ENCODE results near the gene TTC28.

TTC28 gene

GRCh38 chr22:28283068-28283654 lies 396.5 kb downstream of the TTC28 start:
- Histone ChIP-seq H3K9ac (ENCODE audit: low read length) (no peak overlapping the region), H3K27me3 (ENCODE audit: control insufficient read depth, insufficient read depth, low read length) (no peaks in the 10 kb centered on the region), H3K4me1 (ENCODE audit: control insufficient read depth, insufficient read depth, low read length) (no peaks in the 10 kb centered on the region), H3K36me3 (ENCODE audit: control insufficient read depth, insufficient read depth, low read length) (no peaks in the 10 kb centered on the region), H3K9me3 (ENCODE audit: control insufficient read depth, low read length) (no peaks in the 10 kb centered on the region), H3K4me3 (ENCODE audit: low read length) (no peak overlapping the region)

- H3K36me3 ChIP-seq (ENCODE audit: control insufficient read depth, insufficient read depth, low read length), result no peaks in the 10 kb centered on the region
- no peak overlapping the region for H3K4me3 ChIP-seq (ENCODE audit: low read length)
- H3K4me1 ChIP-seq (ENCODE audit: control insufficient read depth, insufficient read depth, low read length), result no peaks in the 10 kb centered on the region
- H3K9me3 ChIP-seq (ENCODE audit: control insufficient read depth, low read length), result no peaks in the 10 kb centered on the region
- H3K27me3 ChIP-seq (ENCODE audit: control insufficient read depth, insufficient read depth, low read length), result no peaks in the 10 kb centered on the region
- no peak overlapping the region for H3K9ac ChIP-seq (ENCODE audit: low read length)
These were observed 397.1 kb downstream of the TTC28 start for GRCh38 chr22:28282405-28283067.

- no peaks in the 10 kb centered on the region for H3K27me3 ChIP-seq (ENCODE audit: control insufficient read depth, insufficient read depth, low read length)
- H3K36me3 ChIP-seq (ENCODE audit: control insufficient read depth, insufficient read depth, low read length), result no peaks in the 10 kb centered on the region
- H3K4me3 ChIP-seq (ENCODE audit: low read length), result no peak overlapping the region
- no peak overlapping the region for H3K9ac ChIP-seq (ENCODE audit: low read length)
- no peaks in the 10 kb centered on the region for H3K9me3 ChIP-seq (ENCODE audit: control insufficient read depth, low read length)
- no peaks in the 10 kb centered on the region for H3K4me1 ChIP-seq (ENCODE audit: control insufficient read depth, insufficient read depth, low read length)
These were observed 399.8 kb downstream of the TTC28 start for GRCh38 chr22:28279888-28280287.

DNA sequence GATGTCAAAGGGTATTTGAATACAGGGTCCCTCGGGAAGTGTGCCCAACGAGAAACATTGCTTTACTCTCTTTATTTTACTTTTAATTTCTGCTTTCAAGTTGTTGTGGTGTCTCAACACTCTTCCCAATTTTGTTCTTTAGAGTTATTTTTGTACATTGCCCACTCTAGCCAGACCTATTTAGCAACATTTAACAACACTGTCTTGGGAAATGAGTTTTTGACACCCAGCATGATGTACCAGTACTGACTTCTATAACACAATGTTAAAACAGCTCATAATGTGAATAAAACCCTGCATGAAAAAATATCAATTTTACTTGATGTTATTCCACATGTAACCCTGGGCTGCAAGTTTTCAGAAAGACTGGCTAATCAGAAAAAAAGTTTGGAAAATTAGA lies 410.4 kb downstream of the TTC28 start:
- H3K27me3 ChIP-seq (ENCODE audit: control insufficient read depth, insufficient read depth, low read length), result no peaks in the 10 kb centered on the region
- H3K4me3 ChIP-seq (ENCODE audit: low read length), result no peak overlapping the region
- H3K9me3 ChIP-seq (ENCODE audit: control insufficient read depth, low read length), result no peaks in the 10 kb centered on the region
- H3K36me3 ChIP-seq (ENCODE audit: control insufficient read depth, insufficient read depth, low read length), result no peaks in the 10 kb centered on the region
- no peak overlapping the region for H3K9ac ChIP-seq (ENCODE audit: low read length)
- no peaks in the 10 kb centered on the region for H3K4me1 ChIP-seq (ENCODE audit: control insufficient read depth, insufficient read depth, low read length)

DNA sequence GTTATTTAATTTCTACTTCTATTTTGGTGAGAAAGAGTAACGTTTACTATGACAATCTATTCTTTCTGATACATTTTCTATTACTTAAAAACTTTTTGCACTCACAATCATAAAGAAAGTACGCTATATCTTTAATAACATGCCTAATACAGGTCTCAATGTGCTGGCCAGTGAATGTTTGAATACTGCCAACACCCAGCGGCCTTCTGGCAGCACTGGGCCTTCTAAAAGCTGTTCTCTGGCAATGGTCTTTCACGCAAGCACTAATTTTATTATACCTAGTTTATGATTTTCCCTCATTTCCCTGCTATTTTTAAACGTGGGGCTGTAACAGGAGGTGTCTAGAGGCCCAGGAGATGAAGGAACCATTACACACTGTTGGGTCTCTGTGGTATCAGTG lies 410.8 kb downstream of the TTC28 start:
- Histone ChIP-seq H3K4me1 (ENCODE audit: control insufficient read depth, insufficient read depth, low read length) (no peaks in the 10 kb centered on the region), H3K9me3 (ENCODE audit: control insufficient read depth, low read length) (no peaks in the 10 kb centered on the region), H3K36me3 (ENCODE audit: control insufficient read depth, insufficient read depth, low read length) (no peaks in the 10 kb centered on the region), H3K9ac (ENCODE audit: low read length) (no peak overlapping the region), H3K27me3 (ENCODE audit: control insufficient read depth, insufficient read depth, low read length) (no peaks in the 10 kb centered on the region), H3K4me3 (ENCODE audit: low read length) (no peak overlapping the region)

- Histone ChIP-seq H3K4me3 (ENCODE audit: low read length) (no peak overlapping the region), H3K4me1 (ENCODE audit: control insufficient read depth, insufficient read depth, low read length) (no peaks in the 10 kb centered on the region), H3K36me3 (ENCODE audit: control insufficient read depth, insufficient read depth, low read length) (no peaks in the 10 kb centered on the region), H3K9ac (ENCODE audit: low read length) (no peak overlapping the region), H3K27me3 (ENCODE audit: control insufficient read depth, insufficient read depth, low read length) (no peaks in the 10 kb centered on the region), H3K9me3 (ENCODE audit: control insufficient read depth, low read length) (no peaks in the 10 kb centered on the region)
These were observed 411.5 kb downstream of the TTC28 start for GRCh38 chr22:28268171-28268570.

- no peak overlapping the region for H3K9ac ChIP-seq (ENCODE audit: low read length)
- no peaks in the 10 kb centered on the region for H3K9me3 ChIP-seq (ENCODE audit: control insufficient read depth, low read length)
- no peaks in the 10 kb centered on the region for H3K36me3 ChIP-seq (ENCODE audit: control insufficient read depth, insufficient read depth, low read length)
- H3K4me1 ChIP-seq (ENCODE audit: control insufficient read depth, insufficient read depth, low read length), result no peaks in the 10 kb centered on the region
- no peaks in the 10 kb centered on the region for H3K27me3 ChIP-seq (ENCODE audit: control insufficient read depth, insufficient read depth, low read length)
- no peak overlapping the region for H3K4me3 ChIP-seq (ENCODE audit: low read length)
These were observed 419.0 kb downstream of the TTC28 start for GRCh38 chr22:28260619-28261018.

- no peaks in the 10 kb centered on the region for H3K36me3 ChIP-seq (ENCODE audit: control insufficient read depth, insufficient read depth, low read length)
- H3K4me1 ChIP-seq (ENCODE audit: control insufficient read depth, insufficient read depth, low read length), result no peaks in the 10 kb centered on the region
- no peak overlapping the region for H3K9ac ChIP-seq (ENCODE audit: low read length)
- H3K4me3 ChIP-seq (ENCODE audit: low read length), result no peak overlapping the region
- H3K9me3 ChIP-seq (ENCODE audit: control insufficient read depth, low read length), result no peaks in the 10 kb centered on the region
- no peaks in the 10 kb centered on the region for H3K27me3 ChIP-seq (ENCODE audit: control insufficient read depth, insufficient read depth, low read length)
These were observed 419.8 kb downstream of the TTC28 start for GRCh38 chr22:28259774-28260312.

- Histone ChIP-seq H3K9me3 (ENCODE audit: control insufficient read depth, low read length) (no peaks in the 10 kb centered on the region), H3K27me3 (ENCODE audit: control insufficient read depth, insufficient read depth, low read length) (no peaks in the 10 kb centered on the region), H3K9ac (ENCODE audit: low read length) (no peak overlapping the region), H3K36me3 (ENCODE audit: control insufficient read depth, insufficient read depth, low read length) (no peaks in the 10 kb centered on the region), H3K4me3 (ENCODE audit: low read length) (no peak overlapping the region), H3K4me1 (ENCODE audit: control insufficient read depth, insufficient read depth, low read length) (peaks cover 11% of the 10 kb centered on the region)
These were observed 425.2 kb downstream of the TTC28 start for GRCh38 chr22:28254396-28254795.

GRCh38 chr22:28252539-28252938 lies 427.1 kb downstream of the TTC28 start:
- Histone ChIP-seq H3K36me3 (ENCODE audit: control insufficient read depth, insufficient read depth, low read length) (no peaks in the 10 kb centered on the region), H3K4me3 (ENCODE audit: low read length) (no peak overlapping the region), H3K27me3 (ENCODE audit: control insufficient read depth, insufficient read depth, low read length) (no peaks in the 10 kb centered on the region), H3K9ac (ENCODE audit: low read length) (no peak overlapping the region), H3K9me3 (ENCODE audit: control insufficient read depth, low read length) (no peaks in the 10 kb centered on the region), H3K4me1 (ENCODE audit: control insufficient read depth, insufficient read depth, low read length) (peaks cover 18% of the 10 kb centered on the region)

DNA sequence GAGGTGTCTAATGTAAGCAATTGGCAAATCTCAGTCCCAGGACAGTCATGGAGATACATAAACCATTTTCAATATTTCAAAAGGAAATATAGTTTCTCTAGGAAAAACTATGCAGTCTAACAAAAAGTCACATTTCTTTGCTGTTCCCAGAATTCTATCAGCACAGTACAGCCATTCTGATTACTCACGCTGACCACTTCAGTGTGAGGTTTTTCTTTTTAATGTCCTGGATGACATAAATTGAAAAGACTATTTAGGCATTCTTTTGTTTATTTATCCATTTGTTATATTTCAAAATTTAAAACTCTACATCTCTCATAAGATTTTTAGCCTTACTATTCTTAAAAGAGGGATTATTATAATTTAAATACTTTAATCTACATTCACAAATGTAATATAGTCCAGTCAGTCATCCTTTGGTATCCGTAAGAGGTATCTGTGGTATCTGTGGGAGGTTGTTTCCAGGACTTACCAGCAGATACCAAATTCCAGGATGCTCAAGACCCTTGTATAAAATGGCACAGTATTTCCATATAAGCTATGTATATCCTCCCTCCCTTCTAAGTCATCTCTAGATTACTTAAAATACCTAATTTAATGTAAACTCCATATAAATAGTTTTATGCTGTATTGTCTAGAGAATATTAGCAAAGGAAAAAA lies 429.5 kb downstream of the TTC28 start:
- H3K4me1 ChIP-seq (ENCODE audit: control insufficient read depth, insufficient read depth, low read length), result peaks cover 18% of the 10 kb centered on the region
- H3K9ac ChIP-seq (ENCODE audit: low read length), result no peak overlapping the region
- H3K4me3 ChIP-seq (ENCODE audit: low read length), result no peak overlapping the region
- no peaks in the 10 kb centered on the region for H3K27me3 ChIP-seq (ENCODE audit: control insufficient read depth, insufficient read depth, low read length)
- no peaks in the 10 kb centered on the region for H3K9me3 ChIP-seq (ENCODE audit: control insufficient read depth, low read length)
- H3K36me3 ChIP-seq (ENCODE audit: control insufficient read depth, insufficient read depth, low read length), result no peaks in the 10 kb centered on the region

DNA sequence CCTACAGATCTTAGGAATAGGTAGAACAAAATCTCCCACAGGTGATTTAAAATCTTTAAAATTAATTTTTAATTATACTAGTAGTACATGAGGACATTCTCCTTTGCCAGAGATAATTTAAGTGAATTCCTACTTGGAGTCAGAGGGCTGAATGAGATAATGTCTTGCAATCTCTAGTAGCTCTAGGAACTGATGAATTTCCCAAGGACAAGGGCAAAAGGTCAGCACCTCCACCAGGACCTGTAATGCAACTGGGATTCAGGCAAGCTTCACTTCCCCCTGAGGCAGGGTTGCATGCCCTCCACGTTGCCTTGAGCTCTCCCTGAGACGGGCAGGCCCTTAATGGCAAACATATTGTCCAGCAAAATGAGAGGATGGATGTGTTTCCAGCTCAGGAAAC lies 430.2 kb downstream of the TTC28 start:
- Histone ChIP-seq H3K9me3 (ENCODE audit: control insufficient read depth, low read length) (no peaks in the 10 kb centered on the region), H3K27me3 (ENCODE audit: control insufficient read depth, insufficient read depth, low read length) (no peaks in the 10 kb centered on the region), H3K9ac (ENCODE audit: low read length) (no peak overlapping the region), H3K4me3 (ENCODE audit: low read length) (no peak overlapping the region), H3K36me3 (ENCODE audit: control insufficient read depth, insufficient read depth, low read length) (no peaks in the 10 kb centered on the region), H3K4me1 (ENCODE audit: control insufficient read depth, insufficient read depth, low read length) (peaks cover 22% of the 10 kb centered on the region)
